C1 segment of cervical spinal cord (tissue), 14 donors: ENCODE data around the gene ZFP1.
A peak's percentile ranks its signal among the peaks of the same experiment; 100 is the strongest.
"Not testable (repeated sequence)": the region's sequence is repeated elsewhere in the genome, so short reads cannot be mapped to it uniquely, and the experiment has no call there.

ENCODE experiments used
- DNase-seq, 14 donors: peaks; one replicate each; lab custom pipeline; 2025; lab: John Stamatoyannopoulos, UW

The ZFP1 gene

DNA sequence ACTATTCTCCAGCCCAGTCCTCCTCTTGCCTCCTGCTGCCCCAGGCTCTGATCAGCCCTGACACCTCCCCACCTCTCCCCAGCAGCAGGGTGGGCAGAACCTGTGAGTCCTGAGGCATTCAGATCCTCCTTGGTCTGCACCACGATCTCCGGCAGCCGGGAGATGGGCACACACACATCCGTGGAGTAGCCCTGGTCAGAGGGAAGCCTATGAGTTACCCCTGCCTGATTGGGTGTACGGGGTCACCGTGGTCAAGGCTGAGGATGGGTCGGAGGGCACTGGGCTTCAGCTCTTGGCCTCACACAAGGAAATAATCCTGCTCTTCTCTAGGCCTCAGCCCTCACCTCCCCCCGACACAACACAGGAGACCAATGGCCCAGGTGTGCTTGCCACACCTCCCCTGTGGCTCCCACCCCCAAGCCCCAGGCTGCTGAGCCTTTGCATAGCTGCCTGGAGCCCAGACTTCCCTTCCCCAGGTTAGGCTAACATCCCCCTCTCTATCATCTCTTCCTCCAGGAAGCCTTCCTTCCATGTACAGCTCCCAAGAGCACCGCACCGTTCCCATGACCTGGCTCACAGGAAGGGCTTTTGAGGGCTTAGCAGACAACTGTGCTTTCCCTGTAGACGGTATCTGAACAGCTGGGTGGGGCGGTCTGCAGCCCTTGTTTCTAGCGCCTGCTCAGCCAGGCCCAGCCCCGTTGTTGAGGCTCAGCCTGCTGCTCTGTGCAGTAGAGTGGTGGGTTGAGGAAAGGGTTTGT, 35.4 kb upstream of the ZFP1 start:
- DNase-seq, result no peak

GRCh38 chr16:75113541-75114121, 34.7 kb upstream of the ZFP1 start:
- no peak for DNase-seq

DNA sequence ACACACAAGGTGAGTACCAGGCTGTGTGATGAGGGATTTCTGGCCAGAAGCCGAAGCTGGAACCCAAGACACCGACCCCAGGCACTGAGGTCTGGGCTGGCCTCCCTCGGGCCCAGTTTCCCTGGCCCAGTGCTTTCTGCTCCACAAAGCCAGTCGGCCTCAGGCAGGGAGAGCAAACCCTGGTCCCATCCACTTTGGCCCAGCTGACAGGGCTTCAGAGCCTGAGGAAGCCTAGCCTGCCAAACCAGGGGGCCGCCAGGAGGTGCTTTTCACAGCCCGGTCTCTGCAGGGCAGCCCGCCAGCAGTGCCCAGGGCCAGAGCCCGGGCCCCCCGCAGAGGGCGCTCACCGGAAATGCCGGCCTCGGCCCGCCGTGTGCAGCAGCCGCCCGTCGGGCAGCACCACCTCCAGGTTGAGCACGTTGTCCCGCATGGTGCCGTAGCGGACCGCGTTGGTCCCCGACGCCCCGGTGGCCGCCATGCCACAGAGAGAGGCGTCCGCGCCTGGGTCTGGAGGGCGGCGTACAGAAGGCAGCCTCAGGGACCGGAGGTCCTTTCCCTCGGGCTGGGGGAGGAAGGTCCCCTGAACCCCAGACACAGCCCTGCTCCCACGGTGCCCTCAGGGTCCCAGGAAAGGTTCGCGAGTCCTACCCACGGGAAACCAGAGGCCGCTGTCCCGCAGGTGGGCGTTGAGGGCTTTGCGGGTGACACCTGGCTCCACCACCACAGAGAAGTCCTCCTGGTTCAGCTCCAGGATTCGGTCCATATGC, 34.0 kb upstream of the ZFP1 start:
- no peak for DNase-seq

- no peak for DNase-seq
Measured at GRCh38 chr16:75114946-75115825, 33.1 kb upstream of the ZFP1 start.

DNA sequence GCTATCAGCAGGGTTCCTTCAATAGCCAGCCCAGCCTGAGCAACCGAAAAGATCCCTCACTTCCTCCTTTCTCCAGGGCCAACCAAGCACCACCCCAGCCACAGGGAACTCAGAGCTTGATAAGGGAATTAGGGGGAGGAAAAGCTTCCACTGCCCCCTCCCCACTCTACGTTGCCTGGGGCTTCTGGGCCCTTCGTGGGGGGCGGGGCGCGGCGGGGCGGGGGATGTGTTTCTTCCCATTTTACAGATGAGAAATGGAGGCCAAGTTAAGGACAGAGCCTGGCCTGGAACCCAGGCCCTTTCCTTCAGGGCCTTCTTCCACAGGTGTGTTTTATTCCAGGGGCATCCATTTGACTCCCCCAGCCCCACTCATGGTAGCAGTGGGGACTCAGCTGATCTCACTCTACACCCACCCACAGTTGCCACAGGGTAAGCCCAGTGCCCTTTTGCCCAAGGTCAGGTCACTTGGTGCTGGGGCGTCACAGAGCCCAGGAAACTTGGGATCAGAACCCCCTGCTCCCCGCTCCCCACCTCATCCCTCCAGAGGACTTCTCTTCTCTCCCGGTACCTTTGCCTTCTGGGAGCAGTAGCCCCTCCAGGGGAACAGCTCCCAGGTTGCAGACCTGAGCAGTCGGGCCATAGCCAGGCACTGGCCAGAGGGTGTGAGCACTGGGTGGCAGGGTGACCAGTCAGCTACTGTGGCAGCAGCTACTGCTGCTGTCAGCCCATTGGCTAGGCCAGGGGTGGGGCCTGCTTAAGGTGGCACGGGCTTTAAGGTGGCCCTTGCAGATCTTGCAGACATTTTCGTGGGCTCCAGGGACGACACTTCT, 32.0 kb upstream of the ZFP1 start, which contains the start of gene LDHD:
Gene LDHD, minus strand, starts transcription at position 700 of the 830 bp plus-strand sequence. Its CDS starts 60 bp downstream, at position 640.
- peak; percentile 15 to 86 (median 80) for DNase-seq

- no peak for DNase-seq
Measured at GRCh38 chr16:75116911-75117245, 31.4 kb upstream of the ZFP1 start.

- no peak for DNase-seq
Measured at GRCh38 chr16:75118943-75119539, 29.3 kb upstream of the ZFP1 start.

DNA sequence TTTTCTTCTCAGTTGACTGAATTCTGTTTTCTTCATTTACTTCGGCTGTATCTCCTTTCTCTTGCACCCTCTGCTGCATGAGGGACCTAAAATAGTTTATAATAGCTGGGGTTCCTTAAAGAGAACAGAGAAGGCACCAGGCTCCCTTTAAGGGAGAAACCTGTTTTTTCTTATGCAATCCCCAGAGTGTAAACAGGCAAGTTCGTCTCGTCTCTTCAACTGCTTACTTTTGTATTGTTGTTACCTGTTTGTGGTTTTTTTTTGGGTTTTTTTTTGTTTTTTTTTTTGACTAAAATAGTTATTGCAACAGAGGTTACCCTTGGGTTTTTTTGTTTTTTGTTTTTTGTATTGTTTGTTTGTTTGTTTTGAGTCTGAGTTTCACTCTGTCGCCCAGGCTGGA, 28.1 kb upstream of the ZFP1 start:
- DNase-seq, result no peak

DNA sequence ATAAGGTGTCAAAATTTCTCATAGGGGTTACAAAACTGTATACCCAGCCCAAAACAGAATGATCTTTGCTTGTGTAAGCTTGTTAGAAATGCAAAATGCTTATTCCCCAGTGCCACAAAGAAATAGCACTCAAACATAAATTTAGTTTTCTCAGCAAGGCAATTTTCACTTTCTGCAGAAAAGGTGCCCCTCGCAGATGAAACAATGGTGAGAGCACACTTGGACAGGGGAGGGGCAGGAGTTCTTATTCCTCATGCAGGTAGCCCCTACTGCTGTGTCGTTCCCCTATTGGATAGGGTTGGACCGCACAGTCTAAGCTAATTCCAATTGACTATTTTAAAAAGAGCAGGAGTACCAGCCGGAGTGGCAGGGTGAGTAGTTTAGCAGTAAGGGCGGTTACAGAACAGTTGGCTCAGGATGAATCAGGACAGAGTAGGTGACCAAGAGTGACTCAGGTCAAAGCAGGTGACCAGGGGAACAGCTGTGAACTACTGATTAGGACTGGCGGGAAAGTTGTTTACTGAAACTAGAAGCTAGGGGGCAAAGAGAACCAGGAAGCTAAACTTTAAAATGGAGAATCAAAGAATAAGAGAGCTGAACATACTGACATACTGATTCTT, 26.3 kb upstream of the ZFP1 start:
- no peak for DNase-seq

- no peak for DNase-seq
Measured at GRCh38 chr16:75122609-75123008, 25.7 kb upstream of the ZFP1 start.

DNA sequence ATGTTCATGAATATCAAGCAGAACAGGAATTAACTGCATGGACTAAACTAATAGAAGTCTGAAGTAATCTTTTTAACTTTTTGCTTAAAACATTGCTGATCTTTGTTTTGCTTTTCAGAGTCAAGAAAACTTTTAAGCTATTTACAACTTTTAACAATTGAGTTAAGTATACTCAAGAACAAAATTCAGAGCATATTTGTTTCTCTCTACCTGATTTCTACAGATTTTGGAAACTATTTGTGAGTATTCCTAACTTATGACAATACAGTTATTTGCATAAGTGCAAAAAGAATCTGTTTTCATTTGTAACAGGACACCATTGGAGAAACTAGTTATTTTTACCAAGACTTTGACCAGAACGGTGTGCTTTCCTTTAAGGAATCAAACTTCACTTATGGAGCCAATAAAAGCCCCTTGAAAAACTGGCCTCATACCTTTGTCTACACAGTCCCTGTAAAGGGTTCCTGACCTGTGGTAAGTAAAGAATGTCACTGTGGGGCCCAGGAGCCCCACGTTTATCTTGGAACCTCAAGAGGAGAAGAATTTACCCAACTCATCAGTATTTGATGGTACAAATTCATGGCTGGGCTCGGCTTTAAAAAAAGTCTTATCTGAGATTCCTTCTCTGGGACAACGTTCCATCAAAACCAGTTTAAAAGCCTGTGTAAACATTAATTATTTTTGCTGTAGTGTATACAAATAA, 20.5 kb upstream of the ZFP1 start:
- no peak for DNase-seq

- not testable (repeated sequence) for DNase-seq
Measured at GRCh38 chr16:75129421-75130149, 18.7 kb upstream of the ZFP1 start.

- DNase-seq, result no peak
Measured at GRCh38 chr16:75130150-75130771, 18.1 kb upstream of the ZFP1 start.

GRCh38 chr16:75131081-75131480, 17.2 kb upstream of the ZFP1 start:
- no peak for DNase-seq

GRCh38 chr16:75138233-75138632, 10.1 kb upstream of the ZFP1 start:
- DNase-seq, result no peak

GRCh38 chr16:75138636-75139035, 9.7 kb upstream of the ZFP1 start:
- no peak for DNase-seq

DNA sequence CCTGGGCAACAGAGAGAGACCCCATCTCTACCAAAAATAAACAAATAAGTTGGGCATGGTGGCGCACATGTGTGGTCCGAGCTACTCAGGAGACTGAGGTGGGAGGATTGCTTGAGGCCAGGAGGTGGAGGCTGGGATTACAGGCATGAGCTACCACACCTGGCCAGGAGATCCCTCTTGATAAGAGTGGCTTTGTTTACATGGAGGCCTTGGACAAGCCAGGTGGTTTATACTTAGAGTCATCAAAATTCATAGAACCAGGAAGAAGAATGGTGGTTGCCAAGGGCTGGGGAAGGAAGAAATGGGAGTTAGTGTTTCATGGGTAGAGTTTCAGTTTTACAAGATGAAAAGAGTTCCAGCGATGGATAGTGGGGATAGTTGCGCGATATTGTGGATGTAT, 8.8 kb upstream of the ZFP1 start:
- DNase-seq, result no peak

- DNase-seq, result no peak
Measured at GRCh38 chr16:75143941-75144340, 4.4 kb upstream of the ZFP1 start.
